Lung (tissue), 12 donors: ENCODE results near the gene ADGRG6. TPM values are rescaled to one million over a fixed set of nuclear protein-coding genes. Genes with fewer than 3 reads are reported as not detected.

Source experiments
- ATAC-seq: fragments of 200-7000 bp; cut with Tn5 transposase; one replicate; pipeline ENCODE4 v1.9.1; 2020; ENCODE audit warnings: moderate number of reproducible peaks; ENCODE audit not compliant: insufficient read depth, low FRiP score
- DNase-seq, 3 donors: peaks; one replicate each; pipeline ENCODE4 v3.0.0-alpha.2; 2013 to 2017
- H3K27ac ChIP-seq, 2 donors: one replicate each; pipeline ENCODE4 v1.5.1; 2013; ENCODE audit warnings: mild to moderate bottlenecking in 2 of 2, moderate library complexity in 2 of 2, control low read depth in 1 of 2, inconsistent platforms in 1 of 2, low read depth in 1 of 2, low read length in 1 of 2
- H3K27me3 ChIP-seq, 3 donors: one replicate each; pipeline ENCODE4 v1.5.1; 2013; ENCODE audit warnings: low read length in 2 of 3; ENCODE audit not compliant: control insufficient read depth in 3 of 3, insufficient read depth in 3 of 3
- H3K36me3 ChIP-seq, 4 donors: one replicate each; pipeline ENCODE4 v1.5.1; 2013; ENCODE audit warnings: low read length in 4 of 4, mild to moderate bottlenecking in 1 of 4, moderate library complexity in 1 of 4; ENCODE audit not compliant: control insufficient read depth in 4 of 4, insufficient read depth in 4 of 4
- H3K4me1 ChIP-seq, 5 donors: one replicate each; pipeline ENCODE4 v1.5.1; 2013; ENCODE audit warnings: low read length in 5 of 5, mild to moderate bottlenecking in 2 of 5, moderate library complexity in 1 of 5; ENCODE audit not compliant: control insufficient read depth in 5 of 5, insufficient read depth in 5 of 5
- H3K4me3 ChIP-seq: one replicate; pipeline ENCODE4 v1.5.1; 2013; ENCODE audit warnings: mild to moderate bottlenecking, control low read depth, moderate library complexity
- H3K9ac ChIP-seq, 2 donors: one replicate each; pipeline ENCODE4 v1.5.1; 2013; ENCODE audit warnings: low read length in 2 of 2, control low read depth in 1 of 2; ENCODE audit not compliant: insufficient read depth in 1 of 2
- H3K9me3 ChIP-seq, 4 donors: one replicate each; pipeline ENCODE4 v1.5.1; 2013; ENCODE audit warnings: low read length in 3 of 4, mild to moderate bottlenecking in 1 of 4, moderate library complexity in 1 of 4; ENCODE audit not compliant: control insufficient read depth in 4 of 4, insufficient read depth in 3 of 4
- CTCF ChIP-seq: IDR thresholded peaks from 2 replicates; pipeline ENCODE4 v1.5.1; 2012; ENCODE audit warnings: mild to moderate bottlenecking; ENCODE audit errors: control extremely low read depth, extremely low read depth
- WGBS, 2 donors: extraction: QIAGEN DNeasy Blood & Tissue Kit; methylation state at CpG; one replicate each; pipeline ENCODE4 v1.1.7; 2013; 5-methylcytosine and 5-hydroxymethylcytosine counted together
- polyA plus RNA-seq, 2 donors: library from polyadenylated mRNA; stranded (reverse); fragments of 200-250 nt; gene quantifications; one replicate each; pipeline ENCODE4 v1.2.1, GENCODE V29; 2013
- total RNA-seq, 2 donors: library from RNA; depleted of rRNA in 1 of 2; stranded (reverse); fragments of >200 nt in 1 of 2; gene quantifications; one replicate each; pipeline ENCODE4 v1.2.1, GENCODE V29; 2014 to 2021
- donor health status: control.
- donor health status: control.
- donor health status: Bipolar disorder and iron deficiency.
- donor health status: healthy.
- donor health status: DM: yes; HTN: yes; CAD: no.

The ADGRG6 gene
- total and polyA plus RNA-seq, 4 donors: 6.4 to 177 (median 12.9) TPM

GRCh38 chr6:142355520-142356174 is 53.8 kb downstream of the ADGRG6 start:
- WGBS, 2 donors: 31 to 55% methylated on average over 7 of the region's 7 CpGs
- Histone ChIP-seq H3K36me3 (no peaks in the 10 kb centered on the region), H3K4me3 (no peak overlapping the region), H3K4me1 (peaks cover 0 to 60% (median 4%) of the 10 kb centered on the region in 5 donors), H3K9ac (no peak overlapping the region), H3K27me3 (no peaks in the 10 kb centered on the region), H3K9me3 (peaks cover 0 to 5% (median 0%) of the 10 kb centered on the region in 4 donors), H3K27ac (no peak overlapping the region)
- no peak for TF ChIP-seq CTCF
- no peak for DNase-seq
- no peak for ATAC-seq

GRCh38 chr6:142356201-142356883 is 54.5 kb downstream of the ADGRG6 start:
- H3K4me1 ChIP-seq: peaks cover 0 to 67% (median 4%) of the 10 kb centered on the region in 5 donors
- peak overlapping the region in 1 of 2 donors; percentile 17 for H3K9ac ChIP-seq
- no peak overlapping the region for H3K4me3 ChIP-seq
- DNase-seq (peak in 2 of 3 donors; percentile 60 to 70), ATAC-seq (no peak)
- H3K27me3 ChIP-seq: no peaks in the 10 kb centered on the region
- no peak overlapping the region for H3K27ac ChIP-seq
- 47 to 60% methylated on average over 5 of the region's 5 CpGs for WGBS, 2 donors
- no peaks in the 10 kb centered on the region for H3K36me3 ChIP-seq
- TF ChIP-seq CTCF: no peak
- peaks cover 0 to 2% (median 0%) of the 10 kb centered on the region in 4 donors for H3K9me3 ChIP-seq

- Histone ChIP-seq H3K9ac (peak overlapping the region in 1 of 2 donors; percentile 17), H3K4me3 (no peak overlapping the region), H3K36me3 (no peaks in the 10 kb centered on the region), H3K4me1 (peaks cover 0 to 72% (median 4%) of the 10 kb centered on the region in 5 donors), H3K27me3 (no peaks in the 10 kb centered on the region), H3K9me3 (no peaks in the 10 kb centered on the region), H3K27ac (no peak overlapping the region)
- DNase-seq: no peak
- TF ChIP-seq CTCF: no peak
- ATAC-seq: no peak
- 82 to 83% methylated on average over 1 of the region's 1 CpG for WGBS, 2 donors
These were observed 55.0 kb downstream of the ADGRG6 start for GRCh38 chr6:142356884-142357225.
